Progenitor cell of endocrine pancreas (in vitro differentiated cells): ENCODE results near the gene NOL4L. TPM values are rescaled to one million over a fixed set of nuclear protein-coding genes. Genes with fewer than 3 reads are reported as not detected.

Experiments used
- DNase-seq: peaks from one replicate; pipeline ENCODE4 v3.0.0; 2021; ENCODE audit warnings: low spot score; ENCODE audit not compliant: unreplicated experiment
- H3K27ac Mint-ChIP-seq: 2 replicates; pipeline ENCODE4 v1.8.0; 2021; ENCODE audit warnings: mild to moderate bottlenecking, moderate library complexity, mixed read lengths
- H3K27me3 Mint-ChIP-seq: 2 replicates; pipeline ENCODE4 v1.8.0; 2021; ENCODE audit warnings: mixed read lengths
- H3K36me3 Mint-ChIP-seq: 2 replicates; pipeline ENCODE4 v1.8.0; 2022; ENCODE audit warnings: mixed read lengths; ENCODE audit not compliant: insufficient read depth
- H3K4me1 Mint-ChIP-seq: 2 replicates; pipeline ENCODE4 v1.8.0; 2021; ENCODE audit warnings: low read depth, mixed read lengths
- H3K4me3 Mint-ChIP-seq: 2 replicates; pipeline ENCODE4 v1.8.0; 2021; ENCODE audit warnings: low read depth, mild to moderate bottlenecking, moderate library complexity, mixed read lengths
- H3K9me3 Mint-ChIP-seq: 2 replicates; pipeline ENCODE4 v1.8.0; 2021; ENCODE audit warnings: low read depth, mixed read lengths
- total RNA-seq: library from RNA; stranded (reverse); gene quantifications from 2 replicates; pipeline ENCODE4 v1.2.1, GENCODE V29; 2021
- TF ChIP-seq, protein P1 (sequence below): fragments of 200-600 bp; sonication (generic); IDR thresholded peaks from one replicate; pipeline ENCODE4 v1.5.0; 2021; ENCODE audit warnings: antibody characterized with exemption, mild to moderate bottlenecking; ENCODE audit not compliant: unreplicated experiment

NOL4L gene
- total RNA-seq, 1 donor from 2014 or later = 90.4 TPM

DNA sequence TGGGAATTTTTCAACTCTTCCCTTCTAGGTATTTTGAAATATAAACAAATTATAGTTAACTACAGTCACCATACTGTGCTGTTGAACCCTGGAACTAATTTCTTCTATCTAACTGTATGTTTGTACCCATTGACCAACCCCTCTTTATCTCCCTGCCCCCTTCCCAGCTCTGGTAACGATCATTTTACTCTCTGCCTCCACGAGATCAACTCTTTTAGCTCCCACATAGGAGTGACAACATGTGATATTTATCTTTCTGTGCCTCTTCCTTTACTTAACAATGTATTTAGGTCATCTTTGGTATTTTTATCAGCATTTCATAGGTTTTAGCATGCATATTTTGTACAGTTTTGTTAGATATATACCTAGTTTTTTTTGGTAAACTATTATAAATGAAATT, 181.1 kb downstream of the NOL4L start:
- peak overlapping the region; percentile 31 for H3K27ac Mint-ChIP-seq
- TF ChIP-seq, protein P1, sequence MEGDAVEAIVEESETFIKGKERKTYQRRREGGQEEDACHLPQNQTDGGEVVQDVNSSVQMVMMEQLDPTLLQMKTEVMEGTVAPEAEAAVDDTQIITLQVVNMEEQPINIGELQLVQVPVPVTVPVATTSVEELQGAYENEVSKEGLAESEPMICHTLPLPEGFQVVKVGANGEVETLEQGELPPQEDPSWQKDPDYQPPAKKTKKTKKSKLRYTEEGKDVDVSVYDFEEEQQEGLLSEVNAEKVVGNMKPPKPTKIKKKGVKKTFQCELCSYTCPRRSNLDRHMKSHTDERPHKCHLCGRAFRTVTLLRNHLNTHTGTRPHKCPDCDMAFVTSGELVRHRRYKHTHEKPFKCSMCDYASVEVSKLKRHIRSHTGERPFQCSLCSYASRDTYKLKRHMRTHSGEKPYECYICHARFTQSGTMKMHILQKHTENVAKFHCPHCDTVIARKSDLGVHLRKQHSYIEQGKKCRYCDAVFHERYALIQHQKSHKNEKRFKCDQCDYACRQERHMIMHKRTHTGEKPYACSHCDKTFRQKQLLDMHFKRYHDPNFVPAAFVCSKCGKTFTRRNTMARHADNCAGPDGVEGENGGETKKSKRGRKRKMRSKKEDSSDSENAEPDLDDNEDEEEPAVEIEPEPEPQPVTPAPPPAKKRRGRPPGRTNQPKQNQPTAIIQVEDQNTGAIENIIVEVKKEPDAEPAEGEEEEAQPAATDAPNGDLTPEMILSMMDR = no peak
- no peaks in the 10 kb centered on the region for H3K9me3 Mint-ChIP-seq
- H3K36me3 Mint-ChIP-seq = peaks cover 23% of the 10 kb centered on the region
- H3K4me3 Mint-ChIP-seq = no peak overlapping the region
- H3K27me3 Mint-ChIP-seq = no peaks in the 10 kb centered on the region
- no peak for DNase-seq
- peaks cover 2% of the 10 kb centered on the region for H3K4me1 Mint-ChIP-seq

DNA sequence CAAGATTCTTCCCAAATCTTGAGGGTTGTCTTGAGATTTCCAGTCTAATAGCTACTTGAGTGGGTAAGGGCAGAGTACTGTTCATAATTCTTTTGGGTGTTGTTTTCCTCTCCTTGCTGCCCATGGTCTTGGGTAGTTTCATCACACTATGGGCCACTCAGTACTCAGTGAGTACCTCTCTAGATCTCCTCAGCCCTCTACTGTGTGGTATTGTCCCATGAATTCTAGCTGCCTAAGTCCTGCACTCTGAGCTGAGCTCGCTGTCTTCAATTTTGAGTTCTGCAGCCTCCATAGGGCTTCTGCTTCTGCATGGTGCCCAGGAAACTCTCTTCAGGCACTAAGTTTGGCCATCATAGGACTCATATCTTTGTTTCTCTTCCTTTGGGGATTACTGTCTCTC, 184.7 kb downstream of the NOL4L start:
- Mint-ChIP-seq H3K27ac (peak overlapping the region; percentile 43), H3K9me3 (no peaks in the 10 kb centered on the region), H3K4me1 (peaks cover 5% of the 10 kb centered on the region), H3K4me3 (no peak overlapping the region), H3K36me3 (peaks cover 18% of the 10 kb centered on the region), H3K27me3 (no peaks in the 10 kb centered on the region)
- no peak for DNase-seq
- TF ChIP-seq, protein P1 = no peak

- Mint-ChIP-seq H3K9me3 (no peaks in the 10 kb centered on the region), H3K36me3 (peaks cover 29% of the 10 kb centered on the region), H3K27me3 (no peaks in the 10 kb centered on the region), H3K4me1 (peaks cover 3% of the 10 kb centered on the region), H3K27ac (no peak overlapping the region), H3K4me3 (no peak overlapping the region)
- DNase-seq = no peak
- TF ChIP-seq, protein P1 = no peak
Measured at GRCh38 chr20:32397567-32398084, 187.5 kb downstream of the NOL4L start.

DNA sequence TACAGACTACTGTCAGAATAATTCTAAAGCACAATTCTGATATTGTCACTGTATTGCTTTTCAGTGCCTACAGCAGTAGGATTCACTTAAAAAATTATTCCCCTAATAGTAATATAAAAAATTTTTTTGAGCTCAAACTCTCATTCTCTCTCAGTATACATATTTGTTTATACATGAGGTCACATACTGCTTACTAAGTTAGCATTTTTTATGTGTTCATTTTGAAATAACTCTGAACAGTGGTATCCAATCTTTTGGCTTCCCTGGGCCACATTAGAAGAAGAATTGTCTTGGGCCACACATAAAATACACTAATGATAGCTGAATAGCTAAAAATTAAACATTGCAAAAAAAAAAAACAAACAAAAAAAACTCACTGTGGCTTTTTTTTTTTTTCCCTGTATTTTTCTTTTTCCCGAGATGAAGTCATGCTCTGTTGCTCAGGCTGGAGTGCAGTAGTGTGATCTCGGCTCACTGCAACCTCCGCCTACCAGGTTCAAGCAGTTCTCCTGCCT, 188.4 kb downstream of the NOL4L start:
- H3K9me3 Mint-ChIP-seq = no peaks in the 10 kb centered on the region
- H3K27ac Mint-ChIP-seq = no peak overlapping the region
- TF ChIP-seq, protein P1 = no peak
- no peak for DNase-seq
- H3K36me3 Mint-ChIP-seq = peaks cover 31% of the 10 kb centered on the region
- peaks cover 3% of the 10 kb centered on the region for H3K4me1 Mint-ChIP-seq
- no peak overlapping the region for H3K4me3 Mint-ChIP-seq
- H3K27me3 Mint-ChIP-seq = no peaks in the 10 kb centered on the region

DNA sequence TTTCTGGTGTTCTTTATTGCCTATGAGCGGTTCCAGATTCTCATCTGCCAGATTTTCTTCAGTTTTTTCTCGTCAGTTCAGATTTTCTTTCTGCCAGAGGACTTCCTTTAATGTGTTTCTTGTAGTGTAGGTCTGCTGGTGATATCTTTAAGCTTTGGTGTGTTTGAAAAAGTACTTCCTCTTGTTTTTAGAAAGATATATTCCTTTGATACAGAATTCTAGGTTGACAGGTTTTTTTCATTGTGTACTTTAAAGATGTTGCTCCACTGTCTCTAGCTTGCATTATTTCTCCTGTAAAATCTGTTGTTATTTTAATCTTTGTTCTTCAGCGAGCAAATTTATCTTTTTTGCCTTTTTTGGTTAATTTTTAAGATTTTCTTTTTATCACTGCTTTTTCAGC, 190.1 kb downstream of the NOL4L start:
- Mint-ChIP-seq H3K27ac (peak overlapping the region; percentile 60), H3K27me3 (no peaks in the 10 kb centered on the region), H3K9me3 (no peaks in the 10 kb centered on the region), H3K4me1 (peaks cover 5% of the 10 kb centered on the region), H3K4me3 (no peak overlapping the region), H3K36me3 (peaks cover 34% of the 10 kb centered on the region)
- no peak for DNase-seq
- TF ChIP-seq, protein P1 = no peak

Other genes starting within 250 kb of the NOL4L start
- gene ASXL1, start 227.0 kb downstream of the NOL4L start, total RNA-seq = 189 and 201 TPM in 2 replicates
- gene C20orf203, start 88.6 kb upstream of the NOL4L start, total RNA-seq = 0.10 and 0.24 TPM in 2 replicates
- 69.8 and 70.1 TPM in 2 replicates for gene COMMD7, start 158.1 kb upstream of the NOL4L start, total RNA-seq
- gene DNMT3B, start 177.1 kb upstream of the NOL4L start, total RNA-seq = 15.4 and 15.9 TPM in 2 replicates
- 171 and 177 TPM in 2 replicates for gene MAPRE1, start 234.6 kb upstream of the NOL4L start, total RNA-seq